SU-DHL-6 (cell line): ENCODE measurements around the gene SACM1L.

Experiments
- CTCF ChIP-seq: fragments of 200-600 bp; sonication (generic); IDR thresholded peaks from one replicate; pipeline ENCODE4 v1.5.1; 2017; ENCODE audit warnings: antibody characterized with exemption, mild to moderate bottlenecking, low read length, moderate library complexity; ENCODE audit not compliant: insufficient read depth, poor library complexity, severe bottlenecking
- EZH2phosphoT487 ChIP-seq: fragments of 200-600 bp; sonication (generic), shearing (Covaris generic); conservative IDR thresholded peaks from 2 replicates; pipeline ENCODE4 v1.6.1; 2018; ENCODE audit warnings: mild to moderate bottlenecking, antibody characterized with exemption, low read length, moderate library complexity, mixed read lengths

DNA sequence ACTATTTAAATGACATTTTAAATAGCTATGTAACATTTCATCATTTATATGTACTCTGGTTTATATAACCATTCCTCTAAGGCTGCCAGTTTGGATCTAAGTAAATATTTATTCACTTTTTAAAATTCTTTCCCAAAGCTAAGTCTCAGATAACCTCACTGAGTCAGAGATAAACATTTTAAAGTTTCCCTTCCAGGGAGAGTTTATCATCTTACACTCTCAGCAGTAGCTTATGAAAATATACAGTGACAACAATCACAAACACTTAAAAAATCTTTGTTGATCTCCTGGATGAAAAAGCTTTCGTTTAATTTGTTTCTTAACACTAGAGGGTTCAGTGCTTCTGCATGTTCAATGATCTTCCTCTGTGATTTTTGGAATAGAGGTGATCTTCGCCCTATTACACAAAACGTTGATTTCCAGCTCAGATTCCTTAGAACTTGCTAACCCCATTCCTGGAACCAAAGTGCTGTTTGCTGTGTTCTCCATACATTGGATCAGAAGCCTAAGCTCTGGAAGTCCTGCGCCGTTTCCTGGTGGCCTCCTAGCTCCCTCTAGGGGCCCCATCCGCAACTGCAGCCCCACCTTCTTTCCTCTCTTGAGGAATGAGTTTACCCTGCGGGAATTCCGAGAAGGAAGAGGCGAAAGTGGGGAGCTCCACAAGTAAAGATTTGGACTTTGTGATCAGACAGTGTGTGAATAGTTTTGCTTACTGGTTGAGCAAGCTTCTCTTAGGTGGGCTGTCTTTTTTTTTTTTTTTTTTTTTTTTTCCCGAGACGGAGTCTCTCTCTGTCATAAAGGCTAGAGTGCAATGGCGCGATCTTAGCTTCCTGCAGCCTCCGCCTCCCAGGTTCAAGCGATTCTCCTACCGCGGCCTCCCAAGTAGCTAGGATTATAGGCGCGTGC is 29.3 kb upstream of the SACM1L start:
- TF ChIP-seq CTCF: peak; percentile 96
- no peak for TF ChIP-seq EZH2phosphoT487
